ENCODE results near the gene BAMBI.

Gene BAMBI

DNA sequence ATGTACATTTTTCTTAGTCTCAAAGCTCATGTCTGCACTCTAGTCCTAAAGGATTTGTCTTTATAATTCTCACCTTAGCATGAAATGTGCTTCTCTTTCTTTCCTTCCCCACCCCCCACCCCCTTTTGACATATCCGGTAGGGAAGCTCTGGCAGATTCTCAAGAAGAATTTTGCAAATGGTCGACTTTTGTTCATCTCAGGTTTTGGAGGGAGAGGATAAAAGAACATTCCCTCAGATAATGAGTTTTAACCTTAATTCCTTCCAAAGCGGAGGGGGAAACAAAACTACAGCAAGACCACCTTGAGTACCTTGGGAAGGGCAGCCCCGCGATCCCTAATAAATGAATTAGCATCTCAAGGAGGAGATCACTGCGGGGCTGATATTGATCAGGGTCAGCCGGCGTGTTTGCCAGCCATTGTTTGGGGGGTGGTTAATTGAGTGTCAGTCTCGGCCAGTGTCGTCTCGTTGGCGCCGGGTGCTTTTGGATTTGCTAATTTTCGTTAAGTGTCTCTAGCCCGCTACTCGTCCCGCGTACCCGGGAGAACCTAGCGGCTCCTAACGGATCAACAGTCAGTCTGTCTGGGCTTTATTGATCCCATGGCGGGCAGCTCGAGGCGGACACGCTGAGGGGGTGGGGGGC lies 874 bp upstream of the BAMBI start:
- DNase-seq = no peak

DNA sequence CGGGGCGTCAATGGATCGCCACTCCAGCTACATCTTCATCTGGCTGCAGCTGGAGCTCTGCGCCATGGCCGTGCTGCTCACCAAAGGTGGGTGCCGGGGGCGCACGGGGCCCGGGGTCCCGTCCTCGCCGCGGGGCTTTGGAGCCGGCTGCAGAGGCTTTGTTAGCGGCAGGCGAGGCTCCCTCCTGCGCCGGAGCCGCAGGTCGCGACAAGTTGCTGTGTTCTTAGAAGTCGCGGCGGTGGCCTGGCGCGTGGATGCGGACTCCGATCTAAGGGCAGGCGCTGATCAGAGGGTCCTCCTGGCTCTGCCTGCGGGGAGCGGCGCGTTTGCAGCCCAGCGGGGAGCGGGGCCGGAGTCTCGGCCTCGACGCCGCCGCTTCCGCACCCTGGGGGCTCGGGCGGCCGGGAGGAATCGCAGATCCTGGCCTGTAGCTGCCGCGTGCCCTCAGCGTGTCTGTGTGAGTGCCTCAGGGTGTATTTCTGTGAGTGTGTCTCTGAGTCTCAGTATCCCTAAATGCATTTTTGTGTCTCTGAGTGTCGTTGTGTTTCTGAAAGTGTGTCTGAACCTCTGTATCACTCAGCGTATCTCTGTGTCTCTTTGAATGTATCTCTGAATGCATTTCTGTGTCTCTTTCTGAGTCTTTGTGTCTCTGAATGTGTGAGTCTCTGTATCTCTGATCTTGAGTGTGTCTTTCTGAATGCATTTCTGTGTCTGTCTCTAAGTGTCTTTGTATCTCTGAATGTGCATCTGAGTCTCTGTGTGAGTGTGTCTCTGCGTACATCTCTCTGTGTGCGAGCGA lies 766 bp downstream of the BAMBI start:
- peak; percentile 14 for DNase-seq

DNA sequence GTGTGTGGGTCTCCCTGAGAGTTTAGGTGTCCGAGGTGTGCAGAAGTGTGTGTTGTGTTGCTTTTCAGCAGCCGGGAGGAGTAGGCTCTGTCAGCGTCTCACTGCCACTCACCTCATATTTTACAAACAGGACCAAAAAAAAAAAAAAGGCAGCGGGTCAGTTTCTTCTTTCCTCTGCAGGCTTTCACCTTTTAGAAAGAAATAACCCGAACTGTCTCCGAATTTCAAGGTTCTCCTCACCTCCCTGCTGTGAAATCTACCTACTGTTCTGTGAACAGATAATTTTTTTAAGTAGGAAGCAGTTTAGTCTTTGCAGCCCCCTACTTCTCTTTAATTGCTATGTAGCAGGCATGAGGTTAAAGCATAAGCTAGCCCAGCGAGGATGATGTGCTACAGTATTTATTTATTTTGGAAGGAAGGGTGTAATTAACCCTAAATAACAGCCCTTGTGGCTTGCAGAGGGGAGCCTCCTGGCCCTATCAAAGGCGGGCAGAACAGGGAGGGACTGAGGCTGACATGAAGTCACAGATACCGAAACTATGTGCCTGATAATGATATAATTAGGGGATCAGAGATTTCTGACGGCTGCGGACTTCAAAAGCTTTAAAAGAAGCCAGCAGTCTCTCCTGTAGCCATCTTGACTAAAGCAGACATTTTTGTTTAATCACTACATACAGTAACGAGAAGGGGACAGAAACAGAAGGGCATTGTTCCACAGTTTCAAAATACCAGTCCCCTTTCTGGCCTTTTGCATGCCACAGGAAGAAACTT lies 1.6 kb downstream of the BAMBI start:
- no peak for DNase-seq

DNA sequence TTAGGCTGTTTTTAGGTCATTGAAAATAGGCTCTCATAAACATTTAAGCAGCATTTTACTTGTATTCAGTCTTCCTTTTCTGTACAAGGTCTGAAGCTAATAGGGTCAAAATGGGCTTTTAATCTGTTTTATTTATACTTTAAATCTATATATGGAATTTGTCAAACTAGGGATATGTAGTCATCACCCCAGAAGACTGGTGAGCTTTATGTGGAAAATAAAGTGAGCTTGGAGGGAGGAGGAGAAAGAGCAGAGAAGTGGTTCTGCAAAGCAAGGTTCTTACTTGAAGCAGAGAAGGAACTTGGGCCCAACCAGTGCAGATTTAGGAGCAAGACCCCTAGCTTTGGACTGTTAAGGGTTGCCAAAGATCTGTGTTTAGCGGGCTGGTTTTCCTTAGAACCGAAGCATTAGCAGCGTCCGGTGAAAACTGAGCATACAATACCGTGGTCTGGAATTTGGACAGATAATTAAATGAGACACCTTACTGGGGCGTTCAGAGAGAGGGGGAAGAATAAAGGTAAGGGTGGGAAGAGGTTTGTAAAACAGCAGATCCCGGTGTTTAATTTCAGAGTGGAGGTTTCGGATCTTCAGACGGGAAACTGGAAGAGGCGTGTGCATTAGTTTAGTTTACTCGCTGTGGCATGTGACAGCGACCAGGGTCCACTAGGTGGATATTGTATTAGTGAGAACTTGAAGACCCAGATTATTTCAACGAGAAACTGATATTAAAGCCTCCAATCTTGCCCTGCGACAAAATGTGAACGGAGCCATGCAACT lies 2.4 kb downstream of the BAMBI start:
- DNase-seq = no peak

DNA sequence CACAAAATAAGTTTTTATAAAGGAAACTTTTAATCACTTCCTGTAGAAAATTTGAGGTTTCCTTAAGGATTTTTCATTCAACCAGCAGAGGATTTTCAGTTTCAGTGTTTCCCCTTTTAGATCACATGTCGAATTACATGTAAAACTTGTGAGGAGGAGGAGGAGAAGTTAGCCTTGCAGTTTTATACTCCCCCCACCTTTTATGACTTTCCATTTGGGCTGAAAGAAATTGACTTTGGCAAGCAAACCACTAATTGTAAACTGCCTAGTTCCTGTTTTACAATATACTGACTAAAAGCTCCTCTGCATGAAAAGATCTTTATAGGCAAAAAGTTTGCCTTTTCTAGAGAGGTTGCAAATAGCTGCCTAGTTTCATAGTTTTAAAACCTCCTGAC lies 3.0 kb downstream of the BAMBI start:
- no peak for DNase-seq

DNA sequence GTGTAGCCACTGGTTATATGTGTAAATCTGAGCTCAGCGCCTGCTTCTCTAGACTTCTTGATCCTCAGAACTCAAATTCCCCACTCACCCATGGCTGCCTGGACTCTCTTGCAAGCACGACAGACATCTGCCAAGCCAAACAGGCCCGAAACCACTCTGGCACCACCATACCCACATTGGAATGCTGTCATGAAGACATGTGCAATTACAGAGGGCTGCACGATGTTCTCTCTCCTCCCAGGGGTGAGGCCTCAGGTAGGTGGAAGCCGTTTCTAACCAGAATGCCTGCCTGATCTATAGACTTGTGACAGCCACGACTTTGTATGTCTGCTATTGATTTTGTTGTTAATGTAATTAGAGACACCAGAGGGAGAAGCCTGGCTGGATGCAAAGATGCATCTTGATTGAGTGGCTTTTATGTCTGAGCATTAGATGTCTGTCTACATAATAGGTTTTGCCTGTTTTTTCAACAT lies 4.0 kb downstream of the BAMBI start:
- DNase-seq = no peak

DNA sequence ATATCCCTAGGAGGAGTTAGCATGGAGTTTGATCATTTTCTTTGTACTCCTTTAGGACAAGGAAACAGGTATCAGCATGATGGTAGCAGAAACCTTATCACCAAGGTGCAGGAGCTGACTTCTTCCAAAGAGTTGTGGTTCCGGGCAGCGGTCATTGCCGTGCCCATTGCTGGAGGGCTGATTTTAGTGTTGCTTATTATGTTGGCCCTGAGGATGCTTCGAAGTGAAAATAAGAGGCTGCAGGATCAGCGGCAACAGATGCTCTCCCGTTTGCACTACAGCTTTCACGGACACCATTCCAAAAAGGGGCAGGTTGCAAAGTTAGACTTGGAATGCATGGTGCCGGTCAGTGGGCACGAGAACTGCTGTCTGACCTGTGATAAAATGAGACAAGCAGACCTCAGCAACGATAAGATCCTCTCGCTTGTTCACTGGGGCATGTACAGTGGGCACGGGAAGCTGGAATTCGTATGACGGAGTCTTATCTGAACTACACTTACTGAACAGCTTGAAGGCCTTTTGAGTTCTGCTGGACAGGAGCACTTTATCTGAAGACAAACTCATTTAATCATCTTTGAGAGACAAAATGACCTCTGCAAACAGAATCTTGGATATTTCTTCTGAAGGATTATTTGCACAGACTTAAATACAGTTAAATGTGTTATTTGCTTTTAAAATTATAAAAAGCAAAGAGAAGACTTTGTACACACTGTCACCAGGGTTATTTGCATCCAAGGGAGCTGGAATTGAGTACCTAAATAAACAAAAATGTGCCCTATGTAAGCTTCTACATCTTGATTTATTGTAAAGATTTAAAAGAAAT lies 4.8 kb downstream of the BAMBI start:
- no peak for DNase-seq

DNA sequence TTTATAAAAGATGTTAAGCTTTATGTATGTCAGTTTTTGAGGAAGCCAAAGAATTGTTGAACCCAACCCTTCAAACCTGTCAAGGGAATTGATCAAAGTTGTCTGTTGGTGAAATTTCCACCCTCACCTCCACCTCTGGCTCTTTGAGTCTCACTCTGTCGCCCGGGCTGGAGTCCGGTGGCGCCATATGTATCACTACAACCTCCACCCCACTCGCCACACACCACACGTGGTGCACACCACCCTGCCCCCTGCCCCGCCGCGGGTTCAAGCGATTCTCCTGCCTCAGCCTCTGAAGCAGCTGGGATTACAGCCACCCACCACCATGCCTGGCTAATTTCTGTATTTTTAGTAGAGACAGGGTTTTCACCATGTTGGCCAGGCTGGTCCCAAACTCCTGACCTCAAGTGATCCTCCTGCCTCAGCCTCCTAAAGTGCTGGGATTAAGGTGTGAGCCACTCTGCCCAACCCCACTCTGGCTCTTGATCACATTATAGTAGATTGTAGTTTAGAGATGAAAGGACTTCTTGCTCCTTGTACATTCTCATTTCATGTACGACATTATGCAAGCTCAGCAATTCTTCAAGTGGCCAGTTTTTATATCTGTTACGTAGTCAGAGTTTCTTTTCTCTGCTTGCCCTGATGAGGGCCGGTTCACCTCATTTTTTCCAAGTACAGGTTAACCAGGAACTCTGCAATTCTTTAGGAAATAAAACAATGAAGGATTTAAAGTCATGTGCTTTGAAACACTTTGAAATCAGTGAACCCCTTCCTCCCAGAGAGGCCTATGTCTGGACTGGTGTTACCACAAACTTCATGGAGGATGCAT lies 7.0 kb downstream of the BAMBI start:
- peak; percentile 8 for DNase-seq

DNA sequence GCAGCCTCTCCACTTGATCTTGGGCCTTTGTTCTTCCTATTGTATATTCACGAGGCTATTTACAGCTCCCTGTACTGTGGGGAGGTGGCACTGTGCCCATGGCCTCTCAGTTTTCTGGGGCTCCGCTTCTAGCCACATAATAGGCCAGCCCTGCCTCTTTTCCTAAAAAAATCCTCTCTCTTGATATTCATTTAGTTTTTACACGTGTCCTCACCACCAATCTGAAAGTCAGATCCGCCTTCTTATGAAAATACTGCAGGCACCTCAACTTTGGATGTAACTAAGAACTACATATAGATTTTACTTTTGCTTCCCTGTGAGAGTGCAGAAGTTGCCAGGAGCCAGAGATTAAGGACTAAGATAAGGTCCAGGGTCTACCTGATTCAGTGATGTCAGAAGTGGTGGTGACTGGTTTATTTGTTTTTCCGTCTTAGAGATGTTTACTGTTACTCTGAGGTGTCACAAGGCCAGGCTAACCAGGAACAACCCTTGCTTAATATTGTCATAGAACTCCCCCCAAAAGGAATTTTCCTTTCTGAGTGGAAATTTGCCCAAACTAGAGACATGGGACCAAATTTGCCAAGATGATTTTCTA lies 7.8 kb downstream of the BAMBI start:
- no peak for DNase-seq

DNA sequence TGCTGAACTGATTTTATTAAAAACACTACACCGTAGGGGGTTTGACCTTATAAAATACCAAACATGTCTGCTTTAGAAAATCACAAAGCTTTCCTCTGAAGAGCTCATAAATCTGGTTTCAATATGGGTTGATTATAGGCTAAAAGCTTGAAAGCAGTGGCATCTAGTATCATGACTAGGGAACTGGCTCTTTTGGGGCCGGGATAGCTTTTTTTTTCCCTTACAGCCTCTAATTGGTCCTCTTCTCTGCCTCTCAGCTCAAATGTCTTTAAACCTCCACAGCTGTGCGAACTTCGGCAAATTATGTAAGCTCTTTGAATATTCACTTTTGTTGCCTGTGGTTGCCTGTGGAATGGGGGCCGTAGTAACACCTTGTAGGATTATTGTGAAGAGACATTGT lies 8.4 kb downstream of the BAMBI start:
- no peak for DNase-seq

DNA sequence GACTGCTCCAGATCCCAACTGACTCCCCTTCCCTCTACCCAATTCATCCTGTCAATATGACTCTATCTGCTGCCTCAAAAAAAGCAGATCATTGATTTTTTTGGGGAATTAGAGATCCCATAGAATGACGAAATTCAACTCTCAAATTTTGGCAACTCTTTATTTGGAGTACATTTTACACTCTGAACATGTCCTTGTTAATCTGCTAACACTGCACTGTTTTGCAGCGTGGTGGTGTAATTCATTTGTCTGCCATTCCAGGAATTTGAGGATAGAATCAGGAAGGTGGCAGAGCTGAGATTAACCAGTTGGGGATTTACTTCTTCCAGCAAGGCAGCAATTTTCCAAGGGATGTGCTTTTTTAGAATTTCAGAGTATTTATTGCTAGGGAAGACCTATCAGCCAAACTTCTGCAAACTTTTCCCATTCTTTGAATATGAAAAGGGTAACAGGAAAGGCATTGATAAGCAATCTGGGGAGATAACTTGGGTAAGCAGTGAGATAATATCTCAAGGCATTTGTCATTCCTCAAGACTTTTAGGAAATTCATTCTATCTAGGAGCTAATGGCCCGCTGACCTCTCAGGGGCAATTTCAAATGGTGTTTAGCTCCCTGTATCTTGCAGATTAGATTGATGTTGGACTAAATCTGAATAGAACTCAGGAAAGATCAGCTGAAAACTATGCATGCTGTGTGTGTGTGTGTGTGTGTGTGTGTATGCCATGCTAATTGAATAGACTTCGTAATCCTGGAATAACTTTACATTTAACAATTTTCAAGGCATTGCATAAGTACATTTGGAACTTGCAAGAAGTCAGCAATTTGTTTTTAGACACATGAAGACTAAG lies 9.7 kb downstream of the BAMBI start:
- DNase-seq = no peak

DNA sequence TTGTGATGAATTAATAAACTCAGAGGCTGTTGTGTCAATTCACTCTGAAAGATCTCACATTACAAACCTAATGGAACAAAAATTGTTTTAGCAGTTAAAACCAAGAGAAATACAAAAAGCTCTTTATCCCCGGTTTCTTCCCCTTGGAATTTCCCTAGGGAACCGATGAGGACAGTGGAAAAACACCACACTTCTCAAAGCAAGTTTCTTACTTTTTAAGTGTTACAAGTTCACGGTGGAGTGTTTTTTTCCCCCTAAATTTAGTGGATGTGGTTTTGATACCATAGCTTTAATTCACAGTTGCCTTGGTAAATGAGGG lies 10.3 kb downstream of the BAMBI start:
- DNase-seq = no peak

DNA sequence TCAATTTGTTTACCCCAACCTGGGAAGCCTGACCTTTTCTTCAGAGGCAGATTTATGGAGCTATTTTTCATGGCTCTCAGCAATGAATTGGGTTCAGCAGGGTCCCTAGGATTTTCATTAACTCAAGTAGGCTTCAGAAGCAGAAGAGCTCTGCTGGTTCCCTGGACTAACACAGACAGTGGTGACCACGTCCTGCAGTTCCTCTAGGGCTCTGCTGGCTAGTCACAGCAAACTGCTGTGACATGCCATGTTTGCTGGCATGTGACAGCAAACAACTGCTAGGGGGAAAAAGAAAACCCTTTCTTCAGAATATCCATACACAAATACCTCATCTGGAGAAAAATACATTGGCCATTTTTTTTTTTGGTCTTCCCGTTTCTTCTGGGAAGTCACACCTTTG lies 13.2 kb downstream of the BAMBI start:
- DNase-seq = no peak

DNA sequence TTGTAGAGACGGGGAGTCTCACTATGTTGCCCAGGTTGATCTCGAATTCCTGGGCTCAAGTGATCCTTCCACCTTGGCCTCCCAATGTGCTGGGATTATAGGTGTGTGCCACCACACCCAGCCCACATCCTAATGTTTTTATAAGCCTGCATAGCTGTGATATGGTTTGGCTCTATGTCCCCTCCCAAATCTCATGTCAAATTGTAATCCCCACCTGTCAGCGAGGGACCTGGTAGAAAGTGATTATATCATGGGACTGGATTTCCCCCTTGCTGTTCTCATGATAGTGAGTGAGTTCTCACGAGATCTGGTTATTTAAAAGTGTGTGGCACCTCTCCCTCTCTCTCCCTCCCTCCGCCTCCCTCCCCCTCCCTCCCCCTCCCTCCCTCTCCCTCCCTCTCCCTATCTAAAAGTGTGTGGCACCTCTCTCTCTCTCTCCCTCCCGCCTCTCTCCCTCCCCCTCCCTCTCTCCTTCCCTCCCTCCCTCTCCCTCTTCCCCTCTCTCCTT lies 13.9 kb downstream of the BAMBI start:
- no peak for DNase-seq

DNA sequence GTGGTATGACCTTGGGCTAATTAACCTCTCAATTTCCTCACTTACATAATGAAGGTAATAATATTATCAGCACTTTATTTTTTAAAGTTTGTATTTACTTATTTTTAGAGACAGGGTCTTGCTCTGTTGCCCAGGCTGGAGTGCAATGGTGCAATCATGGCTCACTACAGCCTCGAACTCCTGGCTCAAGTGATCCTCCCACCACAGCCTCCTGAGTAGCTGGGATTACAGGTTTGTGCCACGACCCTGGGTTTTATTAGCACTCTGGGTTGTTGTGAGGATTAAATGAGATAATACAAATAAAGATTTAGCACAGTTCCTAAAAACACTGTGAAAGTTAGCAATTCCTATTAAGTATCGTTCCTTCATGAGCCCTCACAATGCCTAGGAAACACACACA lies 14.7 kb downstream of the BAMBI start:
- no peak for DNase-seq

DNA sequence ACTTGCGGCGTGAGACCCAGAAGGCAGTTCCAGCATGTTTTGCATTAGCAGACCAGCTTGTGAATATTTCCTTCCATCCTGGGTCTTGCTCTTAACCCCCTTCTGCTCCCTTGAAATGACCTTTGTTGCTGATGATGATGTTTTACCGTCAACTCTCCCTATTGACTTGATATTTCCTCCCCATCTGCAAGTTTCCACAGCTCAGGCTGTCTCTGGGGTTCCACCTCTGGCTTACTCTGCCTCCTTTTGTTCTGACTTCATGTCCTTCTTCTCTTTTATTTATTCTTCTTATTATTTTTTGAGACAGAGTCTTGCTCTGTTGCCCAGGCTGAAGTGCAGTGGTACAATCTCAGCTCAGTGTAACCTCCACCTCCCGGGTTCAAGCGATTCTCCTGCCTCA lies 17.2 kb downstream of the BAMBI start:
- no peak for DNase-seq

DNA sequence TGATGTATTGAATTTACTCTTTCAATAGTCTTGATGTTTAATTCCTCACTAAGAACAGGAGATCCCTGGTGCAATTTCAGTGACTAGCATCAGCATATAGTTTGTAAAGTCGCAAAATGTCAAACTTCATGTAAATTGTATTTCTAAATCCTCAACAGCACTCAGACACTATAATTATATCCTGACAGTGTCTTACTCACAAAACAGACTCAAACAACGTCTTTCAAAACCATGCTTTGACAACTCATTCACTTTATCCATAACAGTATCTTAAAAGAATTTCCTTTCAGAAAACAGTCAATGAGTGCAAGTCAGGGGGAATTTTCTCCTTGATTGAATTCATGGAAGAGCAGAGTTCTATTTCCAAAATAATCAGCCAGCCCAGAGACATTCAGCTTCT lies 20.8 kb downstream of the BAMBI start:
- DNase-seq = no peak

DNA sequence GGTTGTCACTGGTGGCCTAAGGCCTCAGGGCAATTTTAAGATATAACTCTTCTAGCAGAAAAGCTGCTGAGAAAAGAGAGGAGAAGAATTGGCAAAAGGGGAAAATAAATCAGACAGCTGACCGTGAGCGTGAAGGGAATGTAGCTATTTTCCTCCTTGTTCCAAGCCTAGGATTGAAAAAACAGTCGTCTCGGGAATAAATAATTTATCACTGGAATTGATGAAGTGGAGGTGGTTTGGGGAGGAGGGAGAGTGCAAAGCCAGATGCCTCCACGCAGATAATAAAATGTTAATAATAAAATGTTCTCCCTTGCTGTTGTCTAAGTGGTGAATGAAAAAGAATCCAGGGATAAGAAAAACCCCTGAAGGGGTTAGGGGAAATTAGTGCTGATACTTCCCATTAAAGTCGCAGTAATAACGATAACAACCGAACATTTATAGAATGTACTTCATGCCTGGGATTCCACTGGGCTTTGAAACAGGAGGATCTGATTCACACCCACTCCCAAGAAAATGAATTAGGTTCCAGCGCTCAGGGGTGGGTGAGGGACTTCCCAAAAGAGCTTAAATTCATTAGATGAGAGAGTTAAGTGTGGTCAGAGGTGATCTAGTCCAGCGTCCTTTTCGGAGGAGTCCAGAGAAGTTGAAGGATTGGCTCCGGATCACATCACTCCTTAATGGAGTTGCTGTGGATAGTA lies 27.3 kb downstream of the BAMBI start:
- no peak for DNase-seq

DNA sequence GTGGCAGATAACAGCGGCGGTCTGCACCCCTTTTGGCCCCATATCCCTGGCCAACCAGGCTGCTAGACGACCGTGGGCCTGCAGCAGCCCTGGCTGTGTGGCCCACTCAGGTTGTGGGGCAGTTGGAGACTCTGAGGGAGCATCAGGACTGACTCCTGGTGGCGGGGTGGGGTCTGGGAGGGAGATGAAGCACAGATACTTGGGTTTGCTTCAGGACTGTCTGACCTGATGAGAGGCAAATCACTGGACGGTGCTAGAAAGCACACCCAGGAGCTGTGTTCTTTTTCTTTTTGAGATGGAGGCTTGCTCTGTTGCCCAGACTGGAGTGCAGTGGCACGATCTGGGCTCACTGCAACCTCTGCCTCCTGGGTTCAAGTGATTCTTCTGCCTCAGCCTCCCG lies 28.2 kb downstream of the BAMBI start:
- no peak for DNase-seq

Data from NCI-H510A treated with DMSO at 0.1 percent for 48 hours (cell line).